GM18526 (cell line): ENCODE results near the gene MDK.

Source experiments
- POLR2A ChIP-seq: IDR thresholded peaks from 3 replicates; pipeline ENCODE4 v1.6.1; 2011; ENCODE audit not compliant: insufficient read length; ENCODE audit errors: extremely low read depth

MDK gene, protein sequence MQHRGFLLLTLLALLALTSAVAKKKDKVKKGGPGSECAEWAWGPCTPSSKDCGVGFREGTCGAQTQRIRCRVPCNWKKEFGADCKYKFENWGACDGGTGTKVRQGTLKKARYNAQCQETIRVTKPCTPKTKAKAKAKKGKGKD

DNA sequence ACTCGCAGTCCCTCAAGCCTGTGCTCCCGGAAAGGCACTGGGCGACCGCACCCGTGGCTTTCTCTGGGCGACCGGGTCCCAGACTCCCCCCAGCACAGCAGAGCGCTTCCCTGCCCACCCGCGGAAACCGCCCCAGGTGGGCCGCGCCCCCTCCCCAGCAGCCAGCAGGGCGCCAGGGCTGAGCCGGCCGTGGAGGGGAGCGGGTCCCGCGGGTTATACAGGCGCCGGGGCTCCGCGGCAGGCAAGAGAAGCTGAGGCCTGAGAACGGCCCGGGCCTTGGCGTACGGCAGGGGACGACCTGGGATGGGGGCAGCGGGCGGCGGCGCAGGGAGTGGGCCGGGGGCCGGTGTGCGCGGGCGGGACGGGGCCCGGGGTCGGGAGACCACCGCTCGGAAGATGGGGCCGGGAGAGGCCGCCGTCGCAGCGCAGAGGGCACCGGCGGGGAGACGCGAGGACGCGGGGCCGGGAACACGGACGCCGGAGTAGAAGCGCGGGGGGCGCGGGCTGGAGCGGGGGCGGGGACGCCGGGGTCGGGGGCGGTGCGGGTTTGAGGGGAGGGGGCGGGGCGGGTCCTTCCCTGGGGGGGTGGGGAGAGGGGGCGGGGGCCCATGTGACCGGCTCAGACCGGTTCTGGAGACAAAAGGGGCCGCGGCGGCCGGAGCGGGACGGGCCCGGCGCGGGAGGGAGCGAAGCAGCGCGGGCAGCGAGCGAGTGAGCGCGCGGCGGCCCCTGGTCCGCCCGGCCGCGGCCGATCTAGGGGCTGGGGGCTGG, at the start of gene MDK:
Gene MDK (plus strand): TSS at position 622 of the 771 bp plus-strand sequence. CDS start 389 bp downstream, outside the sequence.
- TF ChIP-seq POLR2A = no peak

DNA sequence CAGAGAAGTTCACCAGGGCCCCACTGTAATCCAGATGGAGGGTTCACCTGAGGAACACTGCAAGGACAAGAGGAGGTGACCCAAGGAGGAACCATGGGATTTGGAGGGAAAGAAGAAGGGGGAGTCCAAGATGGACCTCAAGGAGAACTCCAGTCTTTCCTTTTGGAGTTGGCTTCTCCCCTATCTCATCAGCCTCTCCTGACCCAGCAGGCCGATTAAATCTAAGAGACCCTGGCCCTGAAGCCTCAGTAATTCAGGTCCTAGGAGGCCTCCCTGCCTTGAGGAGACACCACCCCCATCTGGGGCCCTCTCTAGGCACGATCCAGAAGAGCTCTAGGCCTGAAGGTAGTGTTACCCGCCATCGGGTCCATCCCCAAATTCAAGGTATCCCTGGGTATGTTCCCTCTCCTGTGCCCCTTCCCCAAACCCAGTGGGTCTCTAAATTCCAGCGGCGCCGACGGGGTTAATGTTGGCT, 49.3 kb upstream of the MDK start:
- TF ChIP-seq POLR2A = no peak

DNA sequence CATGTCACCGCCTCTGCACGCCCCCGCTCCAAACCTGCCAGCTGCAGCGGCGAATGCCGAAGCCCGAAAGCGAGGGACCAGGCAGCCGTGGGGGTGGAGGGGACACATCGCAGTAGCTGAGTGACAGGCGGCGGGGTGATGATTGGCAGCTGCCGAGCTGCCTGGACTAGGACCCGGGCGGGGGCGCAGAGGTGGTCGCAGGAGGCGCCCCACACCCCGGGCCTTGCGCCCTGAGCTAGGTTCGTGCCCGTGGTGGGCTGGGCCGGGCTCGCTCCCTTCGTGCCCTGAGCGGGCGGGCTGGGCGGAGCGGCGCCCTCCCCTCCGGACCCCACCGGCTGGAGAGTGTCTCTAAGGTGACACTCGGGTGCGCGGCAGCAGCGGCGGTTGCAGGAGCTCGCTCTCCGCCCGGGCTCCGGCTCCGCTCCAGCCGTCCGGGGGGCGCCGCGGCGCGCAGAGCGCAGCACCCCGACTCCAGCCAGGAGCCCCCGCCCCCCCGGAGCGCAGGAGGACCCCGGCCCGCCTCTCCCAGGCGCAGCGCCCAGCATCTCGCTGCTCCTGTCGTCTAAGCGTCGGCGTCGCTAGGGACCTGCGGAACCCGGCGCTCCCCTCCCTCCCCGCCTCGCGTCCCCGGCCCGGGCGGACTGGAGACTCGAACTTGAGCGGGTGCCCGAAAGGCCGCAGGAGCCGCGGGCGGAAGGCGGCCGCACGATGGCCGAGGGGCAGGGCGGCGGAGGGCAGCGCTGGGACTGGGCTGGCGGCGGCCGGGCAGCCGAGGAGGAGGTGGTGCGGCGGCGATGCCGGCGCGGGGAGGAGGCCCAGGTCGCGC, 48.7 kb upstream of the MDK start:
- TF ChIP-seq POLR2A = no peak

DNA sequence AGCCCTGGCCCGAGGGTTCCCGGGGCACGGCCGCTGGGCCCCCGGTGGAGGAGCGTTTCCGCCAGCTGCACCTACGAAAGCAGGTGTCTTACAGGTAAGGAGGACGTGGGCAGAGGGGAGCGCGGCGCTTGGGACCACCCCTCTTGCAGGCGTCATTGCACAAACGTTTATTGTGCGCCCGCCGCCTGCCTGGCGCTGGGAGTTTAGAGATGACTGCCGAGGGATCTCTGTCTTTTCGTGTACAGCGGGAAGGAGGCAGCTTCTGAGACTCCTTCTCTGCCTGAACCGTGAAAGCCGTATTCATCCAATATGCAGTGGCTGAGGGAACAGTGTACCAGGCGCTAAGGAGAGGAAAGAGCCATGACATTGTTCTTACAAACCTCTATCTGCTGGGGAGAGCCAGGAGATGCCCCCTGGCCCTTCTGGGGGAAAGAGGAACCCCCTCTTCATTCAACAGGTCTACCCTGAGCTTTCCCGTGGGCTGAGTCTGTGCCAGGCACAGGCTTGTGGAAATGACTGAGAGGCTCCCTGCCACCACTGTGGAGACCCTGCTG, 48.0 kb upstream of the MDK start:
- no peak for TF ChIP-seq POLR2A

DNA sequence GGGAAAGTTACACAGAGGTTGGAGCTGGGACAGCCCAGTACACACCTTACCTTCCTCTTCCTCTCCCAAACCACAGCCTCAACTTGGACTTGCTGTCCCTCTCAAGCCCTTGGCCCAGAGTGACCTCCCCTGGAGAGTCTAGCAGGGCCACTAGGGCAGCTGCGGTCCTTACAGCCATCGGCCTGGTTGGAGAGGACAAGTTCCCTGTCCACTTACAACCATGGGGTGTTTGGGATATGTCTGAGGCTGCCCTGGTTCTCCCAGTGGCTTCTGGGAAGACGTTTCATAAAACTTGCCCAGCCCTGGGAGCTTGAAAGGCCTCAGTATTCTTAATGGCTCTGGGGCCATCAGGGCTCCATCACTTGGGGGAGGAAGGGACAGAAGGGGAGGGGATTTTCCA, 47.3 kb upstream of the MDK start:
- TF ChIP-seq POLR2A = no peak

DNA sequence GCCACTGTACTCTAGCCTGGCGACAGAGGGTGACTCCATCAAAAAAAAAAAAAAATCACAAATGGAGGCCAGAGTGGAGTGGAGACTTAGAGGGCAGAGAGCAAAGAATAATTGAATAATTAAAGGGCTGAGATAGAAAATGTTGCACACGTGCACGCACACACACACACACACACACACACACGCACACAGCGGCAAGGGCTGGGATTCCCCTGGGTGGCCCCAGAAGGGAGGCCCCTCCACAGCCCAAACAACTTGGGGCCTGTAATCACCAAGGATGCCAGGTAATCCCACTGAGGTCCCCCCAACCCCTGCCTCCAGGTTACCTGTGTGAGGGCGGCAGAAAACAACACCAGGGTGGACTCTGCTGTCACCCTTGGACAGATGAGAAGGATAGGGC, 46.2 kb upstream of the MDK start:
- no peak for TF ChIP-seq POLR2A

DNA sequence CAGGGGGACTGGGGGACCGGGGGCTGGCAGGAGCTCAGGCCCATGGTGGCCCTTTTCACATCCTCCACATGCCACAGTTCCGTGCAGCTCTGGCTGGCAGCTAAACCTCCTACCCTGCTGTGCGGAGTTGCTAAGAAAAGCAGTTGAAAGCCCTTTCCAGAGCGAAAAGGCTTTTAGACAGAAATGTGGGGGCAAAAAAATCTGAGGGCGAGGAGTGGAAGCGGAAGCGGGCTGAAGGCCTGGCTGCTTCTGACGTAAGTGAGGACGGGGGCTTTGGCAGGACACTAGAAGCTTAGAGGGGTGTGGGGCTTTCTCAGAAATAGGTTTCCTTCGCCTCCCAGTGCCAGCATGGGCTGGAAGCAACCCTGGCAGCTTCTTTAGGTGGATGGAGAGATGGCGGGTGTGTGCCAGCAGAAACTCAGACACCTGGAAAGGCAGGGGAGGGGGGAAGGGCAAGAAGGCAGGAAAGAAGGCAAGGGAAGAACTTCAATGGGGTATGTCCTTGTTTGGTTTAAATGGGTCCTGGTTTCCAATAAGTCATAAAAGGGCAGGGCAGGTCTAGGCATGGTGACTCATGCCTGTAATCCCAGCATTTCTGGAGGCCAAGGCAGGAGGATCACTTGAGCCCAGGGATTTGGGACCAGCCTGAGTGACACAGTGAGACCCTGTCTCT, 45.4 kb upstream of the MDK start:
- TF ChIP-seq POLR2A = no peak

DNA sequence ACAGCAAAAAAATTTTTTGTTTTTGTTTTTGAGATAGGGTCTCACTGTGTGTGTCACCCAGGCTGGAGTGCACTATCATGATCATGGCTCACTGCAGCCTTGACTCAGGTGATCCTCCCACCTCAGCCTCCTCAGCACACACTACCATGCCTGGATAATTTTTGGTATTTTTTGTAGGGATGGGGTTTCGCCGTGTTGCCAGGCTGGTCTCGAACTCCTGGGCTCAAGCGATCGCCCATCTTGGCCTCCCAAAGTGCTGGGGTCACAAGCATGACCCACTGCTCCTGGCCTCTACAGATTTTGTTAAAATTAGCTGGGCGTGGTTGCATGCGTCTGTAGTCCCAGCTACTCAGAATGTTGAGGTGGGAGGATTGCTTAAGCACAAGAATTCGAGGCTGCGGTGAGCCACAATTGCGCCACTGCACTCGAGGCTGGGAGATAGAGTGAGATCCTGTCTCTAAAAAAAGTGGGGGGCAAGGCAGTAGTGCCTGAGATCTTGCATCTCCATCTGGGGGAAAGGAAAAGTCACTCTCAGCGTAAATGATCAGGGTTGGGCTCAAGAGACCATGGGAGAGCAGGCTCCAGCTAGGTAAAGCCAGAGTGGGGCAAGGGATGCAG, 44.8 kb upstream of the MDK start:
- TF ChIP-seq POLR2A = no peak

DNA sequence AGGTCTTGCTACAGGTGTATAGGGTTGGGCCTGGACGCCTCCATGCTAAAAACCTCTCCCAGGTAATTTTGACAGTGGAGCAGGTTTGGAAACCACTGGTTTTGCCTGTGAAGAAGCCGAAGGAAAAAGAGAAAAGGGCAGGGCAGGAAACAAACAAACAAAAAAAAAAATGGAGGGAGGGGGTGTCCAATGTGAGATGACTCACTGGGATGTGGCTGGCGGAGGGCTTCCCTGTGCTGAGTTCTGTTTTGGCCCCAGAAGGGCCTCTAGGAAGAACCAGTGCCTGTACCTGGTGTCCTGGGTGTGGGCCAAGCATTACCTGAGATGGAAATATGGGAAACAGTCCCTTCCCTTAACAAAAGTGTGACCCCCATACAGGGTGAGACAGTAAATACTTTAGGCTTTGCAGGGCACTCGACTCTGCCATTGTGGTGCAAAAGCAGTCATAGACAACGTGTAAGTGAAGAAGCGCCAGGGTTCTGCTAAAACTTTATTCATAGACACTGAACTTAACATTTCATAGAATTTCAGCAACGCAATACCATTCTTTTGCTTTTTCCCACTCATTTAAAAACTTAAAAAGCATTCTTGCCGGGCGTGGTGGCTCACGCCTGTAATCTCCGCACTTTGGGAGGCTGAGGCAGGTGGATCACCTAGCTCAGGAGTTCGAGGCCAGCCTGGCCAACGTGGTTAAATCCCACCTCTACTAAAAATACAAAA, 43.7 kb upstream of the MDK start:
- no peak for TF ChIP-seq POLR2A

DNA sequence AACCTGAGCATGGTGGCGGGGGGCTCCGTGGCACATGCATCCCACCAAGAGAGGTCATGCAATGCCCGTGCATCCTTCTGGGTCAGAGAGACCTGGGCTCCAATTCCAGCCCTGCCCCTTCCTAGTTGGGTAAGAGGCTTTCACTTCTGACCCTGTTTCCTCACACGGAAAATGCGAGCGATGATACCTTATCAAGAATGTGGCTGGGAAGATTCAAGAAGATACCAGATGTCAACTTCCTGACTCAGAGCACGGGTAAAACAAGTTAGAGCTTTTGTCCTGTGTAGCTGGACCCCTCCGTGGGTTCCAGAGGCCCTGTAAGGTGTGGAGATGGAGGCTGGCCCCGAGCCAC, 42.9 kb upstream of the MDK start:
- TF ChIP-seq POLR2A = no peak

DNA sequence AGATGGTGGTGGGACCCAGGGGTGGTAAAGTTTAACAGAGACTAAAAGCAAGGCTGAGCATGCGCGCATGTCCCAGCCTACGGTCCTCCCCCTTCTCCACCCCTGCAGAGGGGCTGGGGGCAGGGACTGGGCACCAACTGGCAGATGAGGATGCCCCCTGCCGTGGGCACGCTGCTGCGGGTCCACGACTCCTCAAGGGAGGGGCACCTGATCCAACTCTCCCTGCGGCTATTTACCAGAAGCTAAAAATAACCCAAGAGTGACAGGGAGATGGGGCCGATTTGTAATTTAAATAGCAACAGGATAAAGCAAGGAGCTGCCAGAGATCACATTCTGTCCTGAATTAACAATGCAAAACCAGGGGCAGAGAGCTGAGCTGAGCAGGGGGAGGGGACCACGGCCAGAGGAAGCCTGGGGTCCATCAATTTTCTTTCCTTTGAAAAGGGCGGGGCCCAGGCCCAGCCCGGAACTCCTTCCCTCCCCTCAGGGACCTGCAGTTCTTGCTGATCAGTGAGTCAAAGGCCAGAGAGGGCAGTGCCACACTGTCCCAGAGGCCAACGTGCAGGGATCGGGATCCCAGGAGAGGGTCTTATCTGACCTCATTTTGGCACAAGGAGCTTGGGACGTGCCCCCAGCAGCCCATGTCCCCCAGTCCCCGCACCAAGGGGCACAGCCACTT, 42.3 kb upstream of the MDK start:
- TF ChIP-seq POLR2A = no peak

DNA sequence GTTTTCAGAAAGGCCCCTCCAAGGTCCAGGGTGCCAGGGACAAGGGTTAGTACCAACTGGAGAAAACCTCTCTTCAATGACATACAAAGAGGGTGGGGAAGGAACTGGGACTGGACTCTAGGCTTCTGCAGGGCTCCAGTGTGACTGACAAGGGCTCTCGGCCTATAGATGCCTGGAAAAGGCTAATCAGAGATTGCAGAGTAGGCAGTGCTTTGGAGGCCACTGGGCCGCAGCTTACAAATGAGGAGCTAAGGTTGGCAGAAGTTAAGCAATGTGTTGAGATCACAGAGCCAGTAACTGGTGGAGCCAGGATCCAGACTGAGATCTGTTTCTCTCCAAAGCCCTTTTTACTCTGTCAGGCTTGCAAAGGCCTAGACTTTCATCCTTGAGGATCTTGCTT, 41.7 kb upstream of the MDK start:
- TF ChIP-seq POLR2A = no peak

DNA sequence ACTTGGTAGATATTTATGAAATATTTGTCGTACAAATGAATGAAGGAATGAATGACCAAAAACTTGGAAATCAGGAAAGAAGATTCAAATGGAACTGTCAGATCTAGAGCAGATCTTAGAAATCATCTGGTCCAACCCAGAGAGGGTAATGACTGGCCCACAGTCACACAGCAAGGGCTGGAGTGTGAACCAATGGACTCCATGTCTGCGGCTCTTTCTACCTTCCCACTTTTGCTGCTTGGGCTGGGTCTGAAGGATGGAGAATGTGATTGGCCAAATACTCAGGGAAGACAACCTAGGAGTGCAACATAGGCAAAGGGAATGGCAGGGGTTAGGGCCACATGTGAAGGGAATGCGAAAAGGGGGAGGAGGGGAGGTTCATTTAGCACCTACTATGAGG, 40.0 kb upstream of the MDK start:
- TF ChIP-seq POLR2A = no peak

DNA sequence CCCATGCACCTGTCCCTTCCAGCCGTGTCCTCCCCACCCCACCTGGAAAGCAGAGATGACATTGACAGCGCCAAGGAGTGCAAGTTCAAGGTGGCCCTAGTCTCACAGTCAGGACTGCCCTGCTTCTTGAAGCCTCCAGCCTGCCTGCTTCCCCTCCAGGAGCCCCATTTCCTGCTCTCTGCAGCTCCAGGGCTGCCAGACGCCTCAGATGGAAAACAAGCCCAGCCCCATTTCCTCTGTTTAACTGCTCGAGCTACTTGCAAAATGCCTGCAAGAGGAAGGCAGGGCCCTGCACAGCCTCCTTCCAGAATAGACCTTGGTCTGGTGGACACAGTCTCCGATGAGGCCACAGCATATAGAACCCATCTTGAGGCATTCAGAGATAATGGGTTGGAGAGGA, 39.2 kb upstream of the MDK start:
- TF ChIP-seq POLR2A = no peak
